Esophagus muscularis mucosa (tissue), 4 donors: ENCODE results near the gene IGSF23. TPM values are rescaled to one million over a fixed set of nuclear protein-coding genes. Genes with fewer than 3 reads are reported as not detected.
"Not testable (repeated sequence)": the region's sequence is repeated elsewhere in the genome, so short reads cannot be mapped to it uniquely, and the experiment has no call there.

Experiments
- DNase-seq: peaks from one replicate; pipeline ENCODE4 v3.0.0-alpha.2; 2017; ENCODE audit errors: extremely low spot score
- H3K27ac ChIP-seq, 4 donors: fragments of 200-600 bp; sonication (generic); replicated peaks in 1 of 4; 1 replicate in 3 of 4; 2 replicates in 1 of 4; pipeline ENCODE4 v1.5.1; 2016 to 2019; ENCODE audit warnings: mild to moderate bottlenecking in 1 of 4
- H3K27me3 ChIP-seq, 4 donors: fragments of 200-600 bp; sonication (generic); one replicate each; pipeline versions ENCODE4 v1.5.1 to v1.6.0; 2016 to 2019
- H3K36me3 ChIP-seq, 4 donors: fragments of 200-600 bp; sonication (generic); one replicate each; pipeline ENCODE4 v1.5.1; 2016 to 2019
- H3K4me1 ChIP-seq, 4 donors: fragments of 200-600 bp; sonication (generic); one replicate each; pipeline ENCODE4 v1.5.1; 2016 to 2019
- H3K4me3 ChIP-seq, 4 donors: fragments of 200-600 bp; sonication (generic); 1 replicate in 2 of 4; 2 replicates in 2 of 4; pipeline ENCODE4 v1.5.1; 2016 to 2019; ENCODE audit warnings: mild to moderate bottlenecking in 4 of 4, moderate library complexity in 1 of 4
- H3K9me3 ChIP-seq, 4 donors: fragments of 200-600 bp; sonication (generic); 1 replicate in 3 of 4; 2 replicates in 1 of 4; pipeline ENCODE4 v1.5.1; 2016 to 2019
- CTCF ChIP-seq, 3 experiments: fragments of 200-600 bp in 2 of 3; fragments of 450-650 bp in 1 of 3; sonication (generic) in 2 of 3; IDR thresholded peaks; one replicate each; pipeline ENCODE4 v1.5.1; 2017 to 2019; ENCODE audit warnings: antibody characterized with exemption in 3 of 3, mild to moderate bottlenecking in 2 of 3, moderate library complexity in 1 of 3
- EP300 ChIP-seq: sonication (generic); formaldehyde crosslinking; IDR thresholded peaks from one replicate; pipeline ENCODE4 v1.6.1; 2017; ENCODE audit warnings: antibody characterized with exemption
- POLR2A ChIP-seq: fragments of 450-650 bp; IDR thresholded peaks from one replicate; pipeline ENCODE4 v1.6.1; 2017; ENCODE audit warnings: antibody characterized with exemption, moderate library complexity, mild to moderate bottlenecking, low read depth
- POLR2AphosphoS5 ChIP-seq, 2 donors: sonication (generic); formaldehyde crosslinking; IDR thresholded peaks; one replicate each; pipeline ENCODE4 v1.6.1; 2017; ENCODE audit warnings: antibody characterized with exemption in 2 of 2
- WGBS: methylation state at CpG from one replicate; pipeline ENCODE4 v1.1.5; 2018; 5-methylcytosine and 5-hydroxymethylcytosine counted together
- intact Hi-C: fragments of 100-400 bp; cut with DNase I; formaldehyde crosslinking; loops from one replicate; pipeline ENCODE4 v1.15.1; 2023
- total RNA-seq, 4 donors: library from RNA; depleted of rRNA; stranded (reverse); fragments of >200 nt; gene quantifications; one replicate each; pipeline versions ENCODE4 v1.1.0 to v1.2.1, GENCODE V29; 2016

The IGSF23 gene
- total RNA-seq, 4 donors from 2014 or later, result not detected

- TF ChIP-seq CTCF (IDR thresholded peaks at IDR 0.05) (no peak), POLR2AphosphoS5 (IDR thresholded peaks at IDR 0.05) (peak in 1 of 2 donors; percentile 75), POLR2A (no peak), EP300 (no peak)
- Histone ChIP-seq H3K4me3 (no peak overlapping the region), H3K27me3 (no peaks in the 10 kb centered on the region), H3K9me3 (no peaks in the 10 kb centered on the region), H3K36me3 (no peaks in the 10 kb centered on the region), H3K27ac (peak overlapping the region in 3 of 4 donors; percentile 38 to 70 (median 47)), H3K4me1 (peaks cover 8 to 17% (median 13%) of the 10 kb centered on the region in 4 donors)
- intact Hi-C loops, result no loop called here
- DNase-seq, result no peak
- WGBS, result 17% methylated on average over 1 of the region's 1 CpG
Observed at GRCh38 chr19:44626048-44626624, 12.8 kb downstream of the IGSF23 start.

- H3K4me1 ChIP-seq, result peaks cover 8 to 17% (median 13%) of the 10 kb centered on the region in 4 donors
- no peaks in the 10 kb centered on the region for H3K9me3 ChIP-seq
- DNase-seq, result no peak
- H3K27ac ChIP-seq, result no peak overlapping the region
- H3K27me3 ChIP-seq, result no peaks in the 10 kb centered on the region
- WGBS, result 90% methylated on average over 4 of the region's 4 CpGs
- TF ChIP-seq POLR2A, result no peak
- TF ChIP-seq POLR2AphosphoS5 (IDR thresholded peaks at IDR 0.05), result no peak
- TF ChIP-seq EP300, result no peak
- TF ChIP-seq CTCF (IDR thresholded peaks at IDR 0.05), result no peak
- H3K4me3 ChIP-seq, result no peak overlapping the region
- H3K36me3 ChIP-seq, result no peaks in the 10 kb centered on the region
- intact Hi-C loops, result no loop called here
Observed at GRCh38 chr19:44627631-44628030, 14.3 kb downstream of the IGSF23 start.

GRCh38 chr19:44628793-44629192 is 15.4 kb downstream of the IGSF23 start:
- TF ChIP-seq EP300 (no peak), POLR2AphosphoS5 (IDR thresholded peaks at IDR 0.05) (no peak), CTCF (IDR thresholded peaks at IDR 0.05) (no peak), POLR2A (no peak)
- Histone ChIP-seq H3K4me1 (peaks cover 8 to 17% (median 13%) of the 10 kb centered on the region in 4 donors), H3K27me3 (no peaks in the 10 kb centered on the region), H3K9me3 (no peaks in the 10 kb centered on the region), H3K36me3 (no peaks in the 10 kb centered on the region), H3K27ac (no peak overlapping the region), H3K4me3 (no peak overlapping the region)
- WGBS, result 88% methylated on average over 3 of the region's 3 CpGs
- intact Hi-C loops, result no loop called here
- no peak for DNase-seq

- H3K4me1 ChIP-seq, result peaks cover 4 to 11% (median 4%) of the 10 kb centered on the region in 4 donors
- intact Hi-C loops, DNase-seq, H3K4me3 ChIP-seq, H3K27ac ChIP-seq, H3K27me3 ChIP-seq, H3K36me3 ChIP-seq, H3K9me3 ChIP-seq: not testable (repeated sequence)
- 80% methylated on average over 6 of the region's 8 CpGs for WGBS
Observed at GRCh38 chr19:44631611-44632010, 18.2 kb downstream of the IGSF23 start.

- H3K36me3 ChIP-seq, DNase-seq, H3K9me3 ChIP-seq, H3K27me3 ChIP-seq, intact Hi-C loops, H3K27ac ChIP-seq, H3K4me1 ChIP-seq: not testable (repeated sequence)
- H3K4me3 ChIP-seq, result peak overlapping the region in 1 of 4 donors; percentile 4
- WGBS, result 36% methylated on average over 5 of the region's 5 CpGs
Observed at GRCh38 chr19:44634058-44634457, 20.7 kb downstream of the IGSF23 start.

- no peaks in the 10 kb centered on the region for H3K27me3 ChIP-seq
- intact Hi-C loops, result no loop called here
- H3K36me3 ChIP-seq, result no peaks in the 10 kb centered on the region
- no peak overlapping the region for H3K4me3 ChIP-seq
- H3K4me1 ChIP-seq, result peaks cover 0 to 7% (median 0%) of the 10 kb centered on the region in 4 donors
- H3K27ac ChIP-seq, result no peak overlapping the region
- WGBS, result 91% methylated on average over 2 of the region's 2 CpGs
- no peak for DNase-seq
- no peak for TF ChIP-seq POLR2A
- no peak for TF ChIP-seq CTCF (IDR thresholded peaks at IDR 0.05)
- no peak for TF ChIP-seq EP300
- TF ChIP-seq POLR2AphosphoS5 (IDR thresholded peaks at IDR 0.05), result no peak
- no peaks in the 10 kb centered on the region for H3K9me3 ChIP-seq
Observed at GRCh38 chr19:44634785-44635184, 21.4 kb downstream of the IGSF23 start.
